Thoracic aorta (tissue), 2 donors: ENCODE data around the gene ALLC. TPM values are rescaled to one million over a fixed set of nuclear protein-coding genes. Genes with fewer than 3 reads are reported as not detected.

Source experiments
- ATAC-seq: fragments of 150-250 bp; one replicate; pipeline ENCODE4 v1.8.0; 2017; ENCODE audit warnings: low read depth; ENCODE audit not compliant: insufficient number of reproducible peaks, low FRiP score
- DNase-seq: peaks from one replicate; pipeline ENCODE4 v3.0.0-alpha.2; 2020; ENCODE audit warnings: low spot score
- H3K27ac ChIP-seq, 2 donors: fragments of 200-600 bp; sonication (generic); 1 replicate in 1 of 2; 2 replicates in 1 of 2; pipeline ENCODE4 v1.5.1; 2016; ENCODE audit warnings: mild to moderate bottlenecking in 2 of 2, moderate library complexity in 2 of 2
- H3K27me3 ChIP-seq: fragments of 200-600 bp; sonication (generic); replicated peaks from 2 replicates; pipeline ENCODE4 v1.6.0; 2016; ENCODE audit warnings: mild to moderate bottlenecking; ENCODE audit not compliant: insufficient read depth
- H3K36me3 ChIP-seq: fragments of 200-600 bp; sonication (generic); one replicate; pipeline ENCODE4 v1.5.1; 2016
- H3K4me1 ChIP-seq, 2 donors: fragments of 200-600 bp; sonication (generic); 1 replicate in 1 of 2; 2 replicates in 1 of 2; pipeline versions ENCODE4 v1.5.1 to v1.6.0; 2016; ENCODE audit warnings: low read depth in 2 of 2, mild to moderate bottlenecking in 1 of 2; ENCODE audit not compliant: control insufficient read depth in 1 of 2
- H3K4me3 ChIP-seq: fragments of 200-600 bp; sonication (generic); 2 replicates; pipeline ENCODE4 v1.5.1; 2016; ENCODE audit warnings: mild to moderate bottlenecking
- H3K9me3 ChIP-seq: fragments of 200-600 bp; sonication (generic); 2 replicates; pipeline ENCODE4 v1.5.1; 2016
- CTCF ChIP-seq: fragments of 200-600 bp; sonication (generic); IDR thresholded peaks from one replicate; pipeline ENCODE4 v1.5.1; 2019; ENCODE audit warnings: antibody characterized with exemption
- total RNA-seq, 2 donors: library from RNA; depleted of rRNA; stranded (reverse); fragments of >200 nt; gene quantifications; one replicate each; pipeline versions ENCODE4 v1.1.0 to v1.2.3, GENCODE V29; 2016

ALLC gene
- total RNA-seq, 2 donors from 2014 or later, result 1.1 TPM; not detected in 1

DNA sequence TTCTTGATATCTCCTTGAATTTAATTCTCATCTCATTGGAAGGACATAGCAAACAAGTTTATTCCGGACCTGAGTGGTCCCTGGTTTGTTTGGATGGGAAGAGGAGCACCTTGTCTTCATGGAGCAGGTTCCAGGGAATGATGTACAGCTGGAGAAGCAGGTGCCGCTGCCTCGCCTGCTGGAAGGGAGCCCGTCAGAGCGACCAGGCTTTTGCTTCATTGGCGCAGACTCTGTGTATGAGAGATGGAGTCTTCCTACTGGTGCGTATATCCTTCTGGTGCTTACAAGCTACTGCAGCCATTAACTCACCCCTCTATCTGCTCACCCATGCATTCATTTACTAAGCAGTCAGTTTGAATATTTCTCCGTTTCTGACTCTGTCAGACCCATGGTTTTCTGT lies 11.6 kb upstream of the ALLC start:
- H3K36me3 ChIP-seq, result no peaks in the 10 kb centered on the region
- H3K4me3 ChIP-seq, result no peak overlapping the region
- no peaks in the 10 kb centered on the region for H3K9me3 ChIP-seq
- H3K27me3 ChIP-seq, result no peaks in the 10 kb centered on the region
- ATAC-seq, result no peak
- TF ChIP-seq CTCF, result no peak
- no peak for DNase-seq
- H3K4me1 ChIP-seq, result peaks cover 0 to 1% of the 10 kb centered on the region in 2 donors
- no peak overlapping the region for H3K27ac ChIP-seq

GRCh38 chr2:3647246-3647645 lies 10.8 kb upstream of the ALLC start:
- ATAC-seq, result no peak
- H3K27me3 ChIP-seq, result no peaks in the 10 kb centered on the region

DNA sequence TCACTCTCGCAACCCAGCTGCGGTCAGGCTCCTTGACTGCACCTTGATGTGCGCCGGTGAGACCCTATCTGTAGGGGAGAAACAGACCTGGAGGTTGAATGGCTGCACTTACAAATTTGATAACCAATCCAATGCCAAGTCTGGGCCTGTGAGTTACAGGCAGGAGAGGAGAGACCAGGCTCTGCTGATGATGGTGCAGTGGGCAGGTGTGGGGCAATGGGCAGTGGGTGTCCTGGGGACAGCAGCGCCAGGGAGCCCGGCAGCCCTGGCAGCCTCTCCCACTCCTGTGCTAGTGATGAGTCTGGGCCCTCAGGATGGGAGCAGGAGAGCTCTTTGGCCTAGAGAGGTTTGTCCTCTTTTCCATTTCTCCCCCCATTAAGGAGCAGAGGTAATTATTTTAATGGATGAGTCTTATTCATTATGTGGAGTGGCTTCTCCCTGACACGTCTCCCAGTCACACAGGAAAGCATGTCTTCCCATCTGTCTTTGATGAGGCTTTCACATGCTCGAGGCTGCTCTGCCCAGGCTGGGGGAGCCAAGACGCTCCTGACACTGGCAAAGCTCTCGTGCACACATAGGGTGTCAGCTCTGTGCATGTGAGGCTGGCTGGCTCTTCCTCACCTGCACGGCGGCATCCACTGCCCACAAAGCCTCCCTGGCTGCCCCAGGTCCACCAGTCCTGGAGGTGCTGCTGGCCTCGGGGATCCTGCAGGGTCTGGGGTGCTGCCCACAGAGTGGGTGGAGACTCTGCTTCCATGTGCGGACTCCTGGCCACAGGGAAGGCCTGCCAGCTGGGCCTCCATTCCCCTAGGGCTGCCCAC lies 10.0 kb upstream of the ALLC start:
- no peak for TF ChIP-seq CTCF
- Histone ChIP-seq H3K4me3 (no peak overlapping the region), H3K27me3 (no peaks in the 10 kb centered on the region), H3K36me3 (no peaks in the 10 kb centered on the region), H3K4me1 (peaks cover 0 to 8% of the 10 kb centered on the region in 2 donors), H3K9me3 (no peaks in the 10 kb centered on the region), H3K27ac (no peak overlapping the region)
- ATAC-seq (no peak), DNase-seq (no peak)

More at GRCh38 chr2:3647246-3647645, 10.8 kb upstream of the ALLC start:
- H3K4me1 ChIP-seq, result peaks cover 0 to 8% of the 10 kb centered on the region in 2 donors
- no peaks in the 10 kb centered on the region for H3K36me3 ChIP-seq
- H3K27ac ChIP-seq, result no peak overlapping the region
- no peak for TF ChIP-seq CTCF
- DNase-seq, result no peak
- H3K4me3 ChIP-seq, result no peak overlapping the region
- no peaks in the 10 kb centered on the region for H3K9me3 ChIP-seq

DNA sequence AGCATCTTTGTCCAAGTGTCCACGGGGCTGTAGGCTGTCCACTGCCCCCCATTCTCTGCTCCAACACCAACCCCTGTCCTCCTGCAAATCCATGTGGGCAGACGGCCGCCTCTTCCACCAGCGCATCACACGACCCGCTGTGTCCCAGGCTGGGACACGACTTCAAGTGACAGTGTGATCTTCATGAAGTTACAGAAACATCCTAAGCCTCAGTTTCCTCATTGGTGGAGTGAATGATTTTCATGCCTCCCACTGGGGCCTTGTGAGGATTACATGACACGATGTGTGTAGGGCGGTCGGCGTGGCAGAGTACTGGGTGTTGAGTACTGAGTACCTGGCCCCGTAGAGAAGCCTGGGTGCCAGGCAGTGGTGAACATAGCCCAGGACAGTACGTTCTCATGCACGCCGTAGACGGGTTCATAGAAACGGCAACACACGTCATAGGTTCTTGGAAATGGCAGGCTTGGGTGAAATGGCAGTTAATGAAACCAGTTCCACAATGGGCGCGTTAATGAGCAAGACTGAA lies 9.3 kb upstream of the ALLC start:
- H3K4me1 ChIP-seq, result peaks cover 0 to 8% of the 10 kb centered on the region in 2 donors
- DNase-seq (no peak), ATAC-seq (no peak)
- TF ChIP-seq CTCF, result no peak
- H3K4me3 ChIP-seq, result no peak overlapping the region
- H3K27me3 ChIP-seq, result no peaks in the 10 kb centered on the region
- H3K9me3 ChIP-seq, result no peaks in the 10 kb centered on the region
- no peaks in the 10 kb centered on the region for H3K36me3 ChIP-seq
- no peak overlapping the region for H3K27ac ChIP-seq

DNA sequence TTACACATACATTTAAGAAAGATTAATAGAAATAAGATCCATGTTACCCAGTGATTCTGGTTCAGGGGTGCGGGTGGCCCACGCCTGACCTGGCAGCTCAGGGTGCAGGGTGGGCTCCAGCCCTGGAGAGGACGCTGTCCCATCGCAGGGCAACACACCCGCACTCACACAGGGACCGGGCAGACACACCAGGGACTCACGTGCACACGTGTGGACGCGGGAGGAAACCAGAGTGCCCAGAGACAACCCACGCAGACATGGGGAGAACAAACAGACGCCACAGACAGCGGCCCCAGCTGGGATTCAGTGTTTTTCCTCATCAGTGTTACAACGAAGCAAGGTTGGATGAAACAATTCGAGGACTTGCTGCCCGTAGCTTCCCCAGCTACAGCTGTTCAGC lies 8.4 kb upstream of the ALLC start:
- Histone ChIP-seq H3K27me3 (no peaks in the 10 kb centered on the region), H3K36me3 (no peaks in the 10 kb centered on the region), H3K4me1 (peaks cover 0 to 8% of the 10 kb centered on the region in 2 donors), H3K4me3 (no peak overlapping the region), H3K9me3 (no peaks in the 10 kb centered on the region), H3K27ac (no peak overlapping the region)
- no peak for ATAC-seq
- no peak for TF ChIP-seq CTCF
- DNase-seq, result no peak
